Esophagus squamous epithelium (tissue), 5 donors: Measurements from ENCODE around the gene MBD4. TPM values are rescaled to one million over a fixed set of nuclear protein-coding genes. Genes with fewer than 3 reads are reported as not detected.
"Not testable (repeated sequence)": the region's sequence is repeated elsewhere in the genome, so short reads cannot be mapped to it uniquely, and the experiment has no call there.

Source experiments
- DNase-seq: peaks from one replicate; lab custom pipeline; 2025; lab: John Stamatoyannopoulos, UW
- H3K27ac ChIP-seq, 4 donors: fragments of 200-600 bp; sonication (generic); one replicate each; pipeline ENCODE4 v1.5.1; 2016 to 2019; ENCODE audit warnings: mild to moderate bottlenecking in 1 of 4
- H3K27me3 ChIP-seq, 4 donors: fragments of 200-600 bp; sonication (generic); 1 replicate in 3 of 4; 2 replicates in 1 of 4; pipeline versions ENCODE4 v1.5.1 to v1.6.0; 2017 to 2021; ENCODE audit warnings: antibody characterized with exemption in 1 of 4
- H3K36me3 ChIP-seq, 3 donors: fragments of 200-600 bp; sonication (generic); one replicate each; pipeline ENCODE4 v1.5.1; 2016 to 2019
- H3K4me1 ChIP-seq, 3 donors: fragments of 200-600 bp; sonication (generic); one replicate each; pipeline ENCODE4 v1.5.1; 2017 to 2019
- H3K4me3 ChIP-seq, 4 donors: fragments of 200-600 bp; sonication (generic); 1 replicate in 3 of 4; 2 replicates in 1 of 4; pipeline ENCODE4 v1.5.1; 2016 to 2019; ENCODE audit warnings: mild to moderate bottlenecking in 2 of 4, moderate library complexity in 1 of 4
- H3K9me3 ChIP-seq, 3 donors: fragments of 200-600 bp; sonication (generic); one replicate each; pipeline ENCODE4 v1.5.1; 2016 to 2019
- POLR2A ChIP-seq, 4 donors: fragments of 450-650 bp; IDR thresholded peaks; one replicate each; pipeline ENCODE4 v1.6.1; 2017; ENCODE audit warnings: antibody characterized with exemption in 4 of 4, mild to moderate bottlenecking in 4 of 4, moderate library complexity in 3 of 4
- WGBS, 2 donors: methylation state at CpG; one replicate each; pipeline ENCODE4 v1.1.5; 2018; 5-methylcytosine and 5-hydroxymethylcytosine counted together
- intact Hi-C: fragments of 100-400 bp; cut with DNase I; formaldehyde crosslinking; loops from one replicate; pipeline ENCODE4 v1.15.0; 2022
- total RNA-seq, 4 donors: library from RNA; depleted of rRNA; stranded (reverse); fragments of >200 nt; gene quantifications; one replicate each; pipeline ENCODE4 v1.1.0, GENCODE V29; 2016
- TF ChIP-seq, protein P1 (sequence below), 6 experiments: fragments of 450-650 bp in 4 of 6; fragments of 200-600 bp in 2 of 6; sonication (generic) in 2 of 6; IDR thresholded peaks; one replicate each; pipeline ENCODE4 v1.5.1; 2016 to 2019; ENCODE audit warnings: antibody characterized with exemption in 6 of 6, mild to moderate bottlenecking in 4 of 6, moderate library complexity in 4 of 6
- donor health status: DM: yes; HTN: yes; CAD: no.

MBD4 gene
- total RNA-seq, 4 donors from 2014 or later, result 10.9 to 21.5 (median 17.6) TPM

- TF ChIP-seq, protein P1, sequence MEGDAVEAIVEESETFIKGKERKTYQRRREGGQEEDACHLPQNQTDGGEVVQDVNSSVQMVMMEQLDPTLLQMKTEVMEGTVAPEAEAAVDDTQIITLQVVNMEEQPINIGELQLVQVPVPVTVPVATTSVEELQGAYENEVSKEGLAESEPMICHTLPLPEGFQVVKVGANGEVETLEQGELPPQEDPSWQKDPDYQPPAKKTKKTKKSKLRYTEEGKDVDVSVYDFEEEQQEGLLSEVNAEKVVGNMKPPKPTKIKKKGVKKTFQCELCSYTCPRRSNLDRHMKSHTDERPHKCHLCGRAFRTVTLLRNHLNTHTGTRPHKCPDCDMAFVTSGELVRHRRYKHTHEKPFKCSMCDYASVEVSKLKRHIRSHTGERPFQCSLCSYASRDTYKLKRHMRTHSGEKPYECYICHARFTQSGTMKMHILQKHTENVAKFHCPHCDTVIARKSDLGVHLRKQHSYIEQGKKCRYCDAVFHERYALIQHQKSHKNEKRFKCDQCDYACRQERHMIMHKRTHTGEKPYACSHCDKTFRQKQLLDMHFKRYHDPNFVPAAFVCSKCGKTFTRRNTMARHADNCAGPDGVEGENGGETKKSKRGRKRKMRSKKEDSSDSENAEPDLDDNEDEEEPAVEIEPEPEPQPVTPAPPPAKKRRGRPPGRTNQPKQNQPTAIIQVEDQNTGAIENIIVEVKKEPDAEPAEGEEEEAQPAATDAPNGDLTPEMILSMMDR (IDR thresholded peaks at IDR 0.05), result no peak
- no peak for TF ChIP-seq POLR2A (IDR thresholded peaks at IDR 0.05)
- intact Hi-C loops, result no loop called here
- Histone ChIP-seq H3K27ac (no peak overlapping the region), H3K4me3 (no peak overlapping the region), H3K4me1 (peaks cover 3 to 47% (median 11%) of the 10 kb centered on the region in 3 donors), H3K9me3 (no peaks in the 10 kb centered on the region), H3K36me3 (peaks cover 0 to 59% (median 5%) of the 10 kb centered on the region in 3 donors), H3K27me3 (no peaks in the 10 kb centered on the region)
- 96 to 98% methylated on average over 5 to 7 of the region's 10 CpGs for WGBS, 2 donors
- no peak for DNase-seq
These were observed 52.8 kb downstream of the MBD4 start for GRCh38 chr3:129386984-129387383.

- intact Hi-C loops, H3K27ac ChIP-seq, H3K27me3 ChIP-seq, DNase-seq, H3K9me3 ChIP-seq, H3K4me3 ChIP-seq: not testable (repeated sequence)
- WGBS, 2 donors, result 67 to 83% methylated on average over 4 to 6 of the region's 8 CpGs
- Histone ChIP-seq H3K36me3 (peaks cover 0 to 45% (median 0%) of the 10 kb centered on the region in 3 donors), H3K4me1 (peaks cover 0 to 32% (median 8%) of the 10 kb centered on the region in 3 donors)
These were observed 54.2 kb downstream of the MBD4 start for GRCh38 chr3:129385507-129385906.

DNA sequence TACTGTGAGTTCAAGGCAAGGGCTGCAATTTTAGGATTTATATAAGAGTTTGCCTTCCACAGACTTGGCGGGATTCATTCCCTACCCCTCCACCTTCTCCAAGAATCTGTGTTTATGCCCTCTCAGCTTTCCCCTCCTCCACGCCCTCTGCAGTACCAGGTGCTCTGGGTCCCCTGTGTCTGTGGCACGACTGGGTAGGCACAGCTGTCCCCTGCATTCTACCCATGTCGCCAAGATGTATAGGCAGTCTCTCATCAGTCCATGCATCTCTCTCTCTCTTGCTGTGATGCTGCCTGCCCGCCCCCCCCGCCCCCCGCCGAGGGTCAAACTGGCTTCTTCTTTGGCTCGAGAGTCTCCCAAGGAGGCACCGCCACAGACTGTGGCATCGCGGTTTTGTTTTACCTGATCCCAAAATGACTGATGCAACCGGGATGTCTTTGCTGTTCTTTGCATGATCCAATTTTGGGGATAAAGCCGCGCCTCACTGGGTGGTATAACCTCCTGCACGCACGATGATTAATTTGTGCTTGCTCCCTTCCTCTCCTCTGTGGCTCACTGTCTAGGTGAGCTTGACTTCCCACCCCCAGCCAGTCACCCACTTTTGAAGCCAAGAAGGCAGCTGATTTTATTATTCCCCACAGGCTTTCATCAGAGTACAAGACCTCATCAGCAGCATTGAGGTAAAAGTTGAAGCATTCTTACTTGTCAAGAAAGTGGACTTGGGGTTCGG, 55.0 kb downstream of the MBD4 start:
- Histone ChIP-seq H3K36me3 (peaks cover 0 to 39% (median 0%) of the 10 kb centered on the region in 3 donors), H3K27ac (no peak overlapping the region), H3K27me3 (no peaks in the 10 kb centered on the region), H3K4me1 (peaks cover 0 to 26% (median 8%) of the 10 kb centered on the region in 3 donors), H3K9me3 (no peaks in the 10 kb centered on the region), H3K4me3 (no peak overlapping the region)
- intact Hi-C loops, result no loop called here
- WGBS, 2 donors, result 61 to 68% methylated on average over 14 to 16 of the region's 18 CpGs
- TF ChIP-seq, protein P1 (IDR thresholded peaks at IDR 0.05), result no peak
- no peak for TF ChIP-seq POLR2A (IDR thresholded peaks at IDR 0.05)
- no peak for DNase-seq

- DNase-seq, H3K9me3 ChIP-seq, H3K27ac ChIP-seq, H3K27me3 ChIP-seq, H3K4me3 ChIP-seq, intact Hi-C loops: not testable (repeated sequence)
- Histone ChIP-seq H3K4me1 (peaks cover 0 to 19% (median 1%) of the 10 kb centered on the region in 3 donors), H3K36me3 (peaks cover 0 to 32% (median 0%) of the 10 kb centered on the region in 3 donors)
- WGBS, 2 donors, result 73 to 80% methylated on average over 1 to 3 of the region's 5 CpGs
These were observed 55.6 kb downstream of the MBD4 start for GRCh38 chr3:129384103-129384502.

- peaks cover 0 to 27% (median 0%) of the 10 kb centered on the region in 3 donors for H3K36me3 ChIP-seq
- TF ChIP-seq, protein P1 (IDR thresholded peaks at IDR 0.05), result peak; percentile 58 to 83 (median 64)
- no peak for TF ChIP-seq POLR2A (IDR thresholded peaks at IDR 0.05)
- 51 to 75% methylated on average over 4 of the region's 6 CpGs for WGBS, 2 donors
- no peak overlapping the region for H3K27ac ChIP-seq
- H3K9me3 ChIP-seq, result no peaks in the 10 kb centered on the region
- no peak for DNase-seq
- H3K4me1 ChIP-seq, result peaks cover 0 to 12% (median 0%) of the 10 kb centered on the region in 3 donors
- no peaks in the 10 kb centered on the region for H3K27me3 ChIP-seq
- intact Hi-C loops, result no loop called here
- H3K4me3 ChIP-seq, result no peak overlapping the region
These were observed 56.4 kb downstream of the MBD4 start for GRCh38 chr3:129383292-129383860.

DNA sequence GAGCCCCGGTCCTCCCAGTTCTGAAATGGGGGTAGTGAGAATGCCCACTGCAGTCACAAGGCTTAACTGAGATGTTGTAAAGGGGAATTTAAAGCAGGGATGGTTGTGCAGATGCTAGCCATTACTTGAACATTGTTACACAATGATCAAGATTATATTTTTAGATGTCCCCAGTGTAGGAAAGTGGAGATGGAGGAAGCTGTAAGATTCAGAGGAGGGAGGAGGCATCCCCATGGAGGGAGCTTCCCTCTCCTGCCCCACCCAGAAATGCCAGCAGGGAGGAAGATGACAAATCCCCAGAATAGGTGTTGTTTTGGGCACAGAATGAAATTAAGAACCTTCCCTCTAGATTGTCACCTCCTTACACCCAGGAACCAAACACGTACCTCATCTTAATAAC, 57.4 kb downstream of the MBD4 start:
- Histone ChIP-seq H3K4me1 (peaks cover 0 to 2% (median 0%) of the 10 kb centered on the region in 3 donors), H3K36me3 (peaks cover 0 to 17% (median 0%) of the 10 kb centered on the region in 3 donors), H3K9me3 (no peaks in the 10 kb centered on the region), H3K27me3 (no peaks in the 10 kb centered on the region), H3K4me3 (no peak overlapping the region), H3K27ac (no peak overlapping the region)
- DNase-seq, result no peak
- intact Hi-C loops, result no loop called here
- WGBS, 2 donors, result 76 to 88% methylated on average over 1 of the region's 2 CpGs
- TF ChIP-seq, protein P1 (IDR thresholded peaks at IDR 0.05), result no peak
- no peak for TF ChIP-seq POLR2A (IDR thresholded peaks at IDR 0.05)
